Neuronal stem cell (in vitro differentiated cells): ENCODE measurements around the gene XKRX.

Source experiments
- DNase-seq: peaks from one replicate; pipeline ENCODE4 v3.0.0-alpha.2; 2013; ENCODE audit warnings: low spot score
- H2AFZ ChIP-seq: one replicate; pipeline ENCODE4 v1.6.1; 2013; ENCODE audit warnings: mild to moderate bottlenecking, low read length, inconsistent platforms
- H2AK5ac ChIP-seq: 2 replicates; pipeline ENCODE4 v1.6.1; 2013; ENCODE audit warnings: low read depth, mild to moderate bottlenecking, inconsistent platforms, low read length, moderate library complexity, mixed read lengths
- H2BK120ac ChIP-seq: 2 replicates; pipeline ENCODE4 v1.6.1; 2013; ENCODE audit warnings: low read depth, mild to moderate bottlenecking, inconsistent platforms, low read length, moderate library complexity, mixed read lengths
- H2BK12ac ChIP-seq: one replicate; pipeline ENCODE4 v1.6.1; 2013; ENCODE audit warnings: low read length, inconsistent platforms
- H2BK15ac ChIP-seq: 2 replicates; pipeline ENCODE4 v1.6.1; 2013; ENCODE audit warnings: mild to moderate bottlenecking, low read length, inconsistent platforms, mixed read lengths
- H2BK5ac ChIP-seq: one replicate; pipeline ENCODE4 v1.6.1; 2013; ENCODE audit warnings: inconsistent platforms, mild to moderate bottlenecking, low read length, moderate library complexity
- H3K14ac ChIP-seq: one replicate; pipeline ENCODE4 v1.6.1; 2013; ENCODE audit warnings: low read length, inconsistent platforms
- H3K18ac ChIP-seq: 2 replicates; pipeline ENCODE4 v1.6.1; 2013; ENCODE audit warnings: low read length, inconsistent platforms
- H3K23ac ChIP-seq: 2 replicates; pipeline ENCODE4 v1.6.1; 2013; ENCODE audit warnings: low read depth, mild to moderate bottlenecking, mixed read lengths, low read length, inconsistent platforms; ENCODE audit not compliant: poor library complexity
- H3K27ac ChIP-seq: replicated peaks from 3 replicates; pipeline ENCODE4 v1.5.1; 2013; ENCODE audit warnings: low read length, inconsistent platforms
- H3K27me3 ChIP-seq, 3 experiments: 2 replicates each; pipeline ENCODE4 v1.6.1; 2013; ENCODE audit warnings: low read length in 3 of 3, mild to moderate bottlenecking in 2 of 3, inconsistent platforms in 1 of 3, low read depth in 1 of 3, mixed read lengths in 1 of 3, moderate library complexity in 1 of 3; ENCODE audit not compliant: control insufficient read depth in 3 of 3, insufficient read depth in 3 of 3
- H3K36me3 ChIP-seq, 2 donors: replicated peaks in 1 of 2; 2 replicates each; pipeline ENCODE4 v1.6.1; 2013; ENCODE audit warnings: low read length in 2 of 2; ENCODE audit not compliant: control insufficient read depth in 2 of 2, insufficient read depth in 2 of 2
- H3K4ac ChIP-seq: 2 replicates; pipeline ENCODE4 v1.6.1; 2013; ENCODE audit warnings: inconsistent platforms, mild to moderate bottlenecking, low read length, moderate library complexity
- H3K4me1 ChIP-seq, 2 donors: 1 replicate in 1 of 2; 2 replicates in 1 of 2; pipeline ENCODE4 v1.6.1; 2013; ENCODE audit warnings: low read length in 2 of 2, low read depth in 1 of 2; ENCODE audit not compliant: control insufficient read depth in 2 of 2, insufficient read depth in 1 of 2
- H3K4me2 ChIP-seq: one replicate; pipeline ENCODE4 v1.6.1; 2013; ENCODE audit warnings: mild to moderate bottlenecking, low read length, inconsistent platforms; ENCODE audit not compliant: insufficient read depth, poor library complexity, severe bottlenecking
- H3K4me3 ChIP-seq, 2 donors: 2 replicates each; pipeline ENCODE4 v1.5.1; 2013; ENCODE audit warnings: low read length in 2 of 2, mild to moderate bottlenecking in 2 of 2, inconsistent platforms in 1 of 2, moderate library complexity in 1 of 2
- H3K79me1 ChIP-seq: one replicate; pipeline ENCODE4 v1.6.1; 2013; ENCODE audit warnings: low read depth, mild to moderate bottlenecking, inconsistent platforms, low read length, moderate library complexity
- H3K9ac ChIP-seq: one replicate; pipeline ENCODE4 v1.6.1; 2013; ENCODE audit warnings: mild to moderate bottlenecking, low read depth, low read length, inconsistent platforms; ENCODE audit not compliant: poor library complexity
- H3K9me3 ChIP-seq, 2 donors: replicated peaks in 1 of 2; 2 replicates each; pipeline versions ENCODE3 to v1.6.1; 2013; ENCODE audit warnings: low read length in 2 of 2, mild to moderate bottlenecking in 2 of 2, inconsistent platforms in 1 of 2, low read depth in 1 of 2, mixed read lengths in 1 of 2, moderate library complexity in 1 of 2; ENCODE audit not compliant: control insufficient read depth in 2 of 2, insufficient read depth in 1 of 2
- H4K8ac ChIP-seq: one replicate; pipeline ENCODE4 v1.6.1; 2013; ENCODE audit warnings: low read depth, mild to moderate bottlenecking, inconsistent platforms, low read length, moderate library complexity
- H4K91ac ChIP-seq: one replicate; pipeline ENCODE4 v1.6.1; 2013; ENCODE audit warnings: low read length, low read depth, mild to moderate bottlenecking, inconsistent platforms; ENCODE audit not compliant: poor library complexity
- WGBS, 2 donors: extraction: QIAGEN DNeasy Blood & Tissue Kit; methylation state at CpG; one replicate each; pipeline ENCODE4 v1.1.7; 2013; ENCODE audit warnings: missing lambda C conversion rate in 2 of 2, mixed read lengths in 1 of 2; ENCODE audit not compliant: insufficient read length in 2 of 2, insufficient replicate concordance in 1 of 2; ENCODE audit errors: extremely low coverage in 2 of 2; 5-methylcytosine and 5-hydroxymethylcytosine counted together

Gene XKRX

GRCh38 chrX:100948557-100948956 lies 19.8 kb upstream of the XKRX start:
- Histone ChIP-seq H3K27me3 (peaks cover 0 to 6% (median 0%) of the 10 kb centered on the region in 3 experiments), H2BK15ac (no peak overlapping the region), H2BK120ac (no peak overlapping the region), H3K27ac (no peak overlapping the region), H3K9ac (no peak overlapping the region), H4K8ac (no peak overlapping the region), H3K23ac (no peak overlapping the region), H3K9me3 (no peaks in the 10 kb centered on the region), H4K91ac (no peak overlapping the region), H3K4me3 (no peak overlapping the region), H2BK5ac (no peak overlapping the region), H2AFZ (no peak overlapping the region), H3K14ac (no peak overlapping the region), H3K4ac (no peak overlapping the region), H3K36me3 (no peaks in the 10 kb centered on the region), H3K79me1 (no peaks in the 10 kb centered on the region), H2BK12ac (no peak overlapping the region), H3K4me1 (peaks cover 0 to 4% of the 10 kb centered on the region in 2 donors), H3K4me2 (no peak overlapping the region), H2AK5ac (no peak overlapping the region), H3K18ac (no peak overlapping the region)
- no peak for DNase-seq
- WGBS, 2 donors, result no CpG with 5 or more reads among the region's 1 CpG

GRCh38 chrX:100946299-100946927 lies 17.7 kb upstream of the XKRX start:
- Histone ChIP-seq H2BK120ac (no peak overlapping the region), H3K36me3 (no peaks in the 10 kb centered on the region), H2BK15ac (no peak overlapping the region), H3K27me3 (peaks cover 0 to 6% (median 0%) of the 10 kb centered on the region in 3 experiments), H3K4me2 (no peak overlapping the region), H2BK12ac (no peak overlapping the region), H3K18ac (no peak overlapping the region), H3K79me1 (no peaks in the 10 kb centered on the region), H3K23ac (no peak overlapping the region), H3K9me3 (no peaks in the 10 kb centered on the region), H2AK5ac (no peak overlapping the region), H2AFZ (no peak overlapping the region), H4K91ac (no peak overlapping the region), H3K4ac (no peak overlapping the region), H3K4me1 (peaks cover 0 to 4% of the 10 kb centered on the region in 2 donors), H3K14ac (no peak overlapping the region), H3K4me3 (no peak overlapping the region), H2BK5ac (no peak overlapping the region), H3K9ac (no peak overlapping the region), H3K27ac (no peak overlapping the region), H4K8ac (no peak overlapping the region)
- DNase-seq, result no peak
- WGBS, 2 donors, result no CpG with 5 or more reads among the region's 2 CpGs

- no CpG with 5 or more reads among the region's 3 CpGs for WGBS, 2 donors
- no peak overlapping the region for H3K9ac ChIP-seq
- no peak overlapping the region for H2AFZ ChIP-seq
- no peaks in the 10 kb centered on the region for H3K36me3 ChIP-seq
- no peak overlapping the region for H3K4me3 ChIP-seq
- no peak overlapping the region for H2AK5ac ChIP-seq
- no peak overlapping the region for H3K27ac ChIP-seq
- no peak overlapping the region for H2BK12ac ChIP-seq
- H3K79me1 ChIP-seq, result no peaks in the 10 kb centered on the region
- no peak overlapping the region for H3K18ac ChIP-seq
- no peak overlapping the region for H3K23ac ChIP-seq
- DNase-seq, result no peak
- no peak overlapping the region for H2BK120ac ChIP-seq
- no peak overlapping the region for H3K4ac ChIP-seq
- H2BK15ac ChIP-seq, result no peak overlapping the region
- peaks cover 0 to 6% (median 0%) of the 10 kb centered on the region in 3 experiments for H3K27me3 ChIP-seq
- H3K4me2 ChIP-seq, result no peak overlapping the region
- H3K9me3 ChIP-seq, result no peaks in the 10 kb centered on the region
- H3K14ac ChIP-seq, result no peak overlapping the region
- H4K8ac ChIP-seq, result no peak overlapping the region
- peaks cover 0 to 4% of the 10 kb centered on the region in 2 donors for H3K4me1 ChIP-seq
- no peak overlapping the region for H4K91ac ChIP-seq
- H2BK5ac ChIP-seq, result no peak overlapping the region
These were observed 15.9 kb upstream of the XKRX start for GRCh38 chrX:100944601-100945000.

- H3K4me1 ChIP-seq, result no peaks in the 10 kb centered on the region
- H4K8ac ChIP-seq, result no peak overlapping the region
- no peak overlapping the region for H2AFZ ChIP-seq
- H3K9ac ChIP-seq, result no peak overlapping the region
- H2BK120ac ChIP-seq, result no peak overlapping the region
- H3K4ac ChIP-seq, result no peak overlapping the region
- H3K23ac ChIP-seq, result no peak overlapping the region
- no peak overlapping the region for H2BK15ac ChIP-seq
- peaks cover 0 to 8% (median 0%) of the 10 kb centered on the region in 3 experiments for H3K27me3 ChIP-seq
- H2BK12ac ChIP-seq, result no peak overlapping the region
- H4K91ac ChIP-seq, result no peak overlapping the region
- whole genome bisulfite sequencing, 2 donors, result no CpG with 5 or more reads among the region's 4 CpGs
- no peak overlapping the region for H2AK5ac ChIP-seq
- DNase-seq, result no peak
- no peak overlapping the region for H3K4me3 ChIP-seq
- H3K18ac ChIP-seq, result no peak overlapping the region
- no peaks in the 10 kb centered on the region for H3K36me3 ChIP-seq
- no peak overlapping the region for H3K14ac ChIP-seq
- H3K9me3 ChIP-seq, result no peaks in the 10 kb centered on the region
- H3K79me1 ChIP-seq, result no peaks in the 10 kb centered on the region
- H2BK5ac ChIP-seq, result no peak overlapping the region
- no peak overlapping the region for H3K27ac ChIP-seq
- H3K4me2 ChIP-seq, result no peak overlapping the region
These were observed 10.6 kb upstream of the XKRX start for GRCh38 chrX:100939333-100939732.
